Measurements from ENCODE around the gene LIN7B. TPM values are rescaled to one million over a fixed set of nuclear protein-coding genes. Genes with fewer than 3 reads are reported as not detected.

Gene LIN7B
- total RNA-seq, 3 donors from 2014 or later: 8.5 to 17.6 (median 11.8) TPM

DNA sequence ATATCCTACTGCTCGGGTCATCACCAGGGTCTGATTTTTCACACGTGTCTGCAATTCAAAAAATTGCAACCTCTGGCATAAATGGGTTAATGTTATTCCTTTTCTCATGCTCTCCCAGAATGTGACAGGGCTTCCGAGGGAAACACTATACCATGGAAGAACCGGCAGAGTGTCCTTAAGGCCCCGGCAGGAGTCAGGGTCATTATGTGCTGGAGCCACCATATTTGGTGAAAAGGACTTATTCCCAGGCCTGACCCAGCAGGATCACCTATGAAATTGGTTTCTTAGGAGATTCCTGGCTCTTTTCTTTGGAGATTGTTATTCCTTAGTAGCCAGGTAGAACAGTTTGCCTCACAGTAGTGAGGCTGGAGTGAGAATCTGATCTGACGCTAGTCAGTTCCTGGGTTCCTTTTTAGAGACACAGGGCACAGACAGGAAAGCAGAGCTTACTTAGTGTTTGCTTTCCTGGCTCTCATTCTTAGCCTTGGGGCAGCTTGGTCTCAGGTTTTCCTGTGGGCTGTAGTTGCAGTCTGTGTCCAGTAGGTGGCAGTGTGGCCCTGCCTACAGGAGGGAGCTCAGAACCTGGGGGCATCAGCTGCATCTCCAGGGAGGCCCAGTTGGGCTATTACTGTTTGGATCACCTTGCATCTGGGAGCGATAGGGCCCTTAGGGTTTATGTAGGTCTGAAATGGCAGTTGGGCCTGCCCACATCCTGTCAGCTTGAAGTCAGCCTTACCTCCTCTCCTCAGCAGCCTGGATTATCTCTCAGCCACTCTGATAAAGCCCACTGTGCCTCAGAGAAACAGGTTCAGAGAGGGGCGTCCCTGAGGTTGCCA lies 16.5 kb upstream of the LIN7B start:
- no peak for TF ChIP-seq POLR2AphosphoS5 (IDR thresholded peaks at IDR 0.05)
- TF ChIP-seq, protein P1, sequence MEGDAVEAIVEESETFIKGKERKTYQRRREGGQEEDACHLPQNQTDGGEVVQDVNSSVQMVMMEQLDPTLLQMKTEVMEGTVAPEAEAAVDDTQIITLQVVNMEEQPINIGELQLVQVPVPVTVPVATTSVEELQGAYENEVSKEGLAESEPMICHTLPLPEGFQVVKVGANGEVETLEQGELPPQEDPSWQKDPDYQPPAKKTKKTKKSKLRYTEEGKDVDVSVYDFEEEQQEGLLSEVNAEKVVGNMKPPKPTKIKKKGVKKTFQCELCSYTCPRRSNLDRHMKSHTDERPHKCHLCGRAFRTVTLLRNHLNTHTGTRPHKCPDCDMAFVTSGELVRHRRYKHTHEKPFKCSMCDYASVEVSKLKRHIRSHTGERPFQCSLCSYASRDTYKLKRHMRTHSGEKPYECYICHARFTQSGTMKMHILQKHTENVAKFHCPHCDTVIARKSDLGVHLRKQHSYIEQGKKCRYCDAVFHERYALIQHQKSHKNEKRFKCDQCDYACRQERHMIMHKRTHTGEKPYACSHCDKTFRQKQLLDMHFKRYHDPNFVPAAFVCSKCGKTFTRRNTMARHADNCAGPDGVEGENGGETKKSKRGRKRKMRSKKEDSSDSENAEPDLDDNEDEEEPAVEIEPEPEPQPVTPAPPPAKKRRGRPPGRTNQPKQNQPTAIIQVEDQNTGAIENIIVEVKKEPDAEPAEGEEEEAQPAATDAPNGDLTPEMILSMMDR (IDR thresholded peaks at IDR 0.05): peak; percentile 98 to 99 (median 99)
- peaks cover 0 to 4% of the 10 kb centered on the region in 2 donors for H3K4me1 ChIP-seq
- no peaks in the 10 kb centered on the region for H3K9me3 ChIP-seq
- peak overlapping the region; percentile 66 to 69 for H3K27ac ChIP-seq
- no peak overlapping the region for H3K4me3 ChIP-seq
- no peaks in the 10 kb centered on the region for H3K36me3 ChIP-seq
- intact Hi-C loops (cut with DNase I; ENCODE audit: low total_unique reads): no loop called here
- peak; percentile 78 to 87 for DNase-seq (ENCODE audit: low spot score in 2 of 2)
- no peaks in the 10 kb centered on the region for H3K27me3 ChIP-seq

DNA sequence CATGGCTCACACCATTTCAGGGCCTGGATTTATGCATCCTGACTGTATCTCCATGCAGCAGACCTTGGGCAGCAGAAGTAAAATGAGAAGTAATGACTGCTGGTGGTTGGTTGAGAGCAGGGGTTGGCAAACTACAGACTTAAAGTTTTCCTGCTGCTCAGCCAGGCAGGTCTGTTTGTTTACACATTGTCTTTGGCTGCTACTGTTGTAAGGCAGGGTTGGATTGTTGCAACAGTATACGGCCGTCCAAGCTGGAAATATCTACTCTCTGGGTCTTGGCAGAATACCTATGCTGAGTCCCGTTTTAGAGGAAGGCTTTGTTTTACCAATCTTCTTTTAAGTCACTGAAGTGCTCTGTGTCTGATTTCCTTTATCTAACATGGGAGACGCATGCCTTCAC lies 15.4 kb upstream of the LIN7B start:
- H3K4me1 ChIP-seq: peaks cover 0 to 4% of the 10 kb centered on the region in 2 donors
- no peak overlapping the region for H3K4me3 ChIP-seq
- H3K27me3 ChIP-seq: no peaks in the 10 kb centered on the region
- no peaks in the 10 kb centered on the region for H3K36me3 ChIP-seq
- intact Hi-C loops (cut with DNase I; ENCODE audit: low total_unique reads): no loop called here
- H3K9me3 ChIP-seq: no peaks in the 10 kb centered on the region
- H3K27ac ChIP-seq: peak overlapping the region; percentile 66 to 69
- DNase-seq (ENCODE audit: low spot score in 2 of 2): no peak
- no peak for TF ChIP-seq POLR2A (IDR thresholded peaks at IDR 0.05)
- TF ChIP-seq, protein P1 (IDR thresholded peaks at IDR 0.05): no peak
- no peak for TF ChIP-seq POLR2AphosphoS5 (IDR thresholded peaks at IDR 0.05)

DNA sequence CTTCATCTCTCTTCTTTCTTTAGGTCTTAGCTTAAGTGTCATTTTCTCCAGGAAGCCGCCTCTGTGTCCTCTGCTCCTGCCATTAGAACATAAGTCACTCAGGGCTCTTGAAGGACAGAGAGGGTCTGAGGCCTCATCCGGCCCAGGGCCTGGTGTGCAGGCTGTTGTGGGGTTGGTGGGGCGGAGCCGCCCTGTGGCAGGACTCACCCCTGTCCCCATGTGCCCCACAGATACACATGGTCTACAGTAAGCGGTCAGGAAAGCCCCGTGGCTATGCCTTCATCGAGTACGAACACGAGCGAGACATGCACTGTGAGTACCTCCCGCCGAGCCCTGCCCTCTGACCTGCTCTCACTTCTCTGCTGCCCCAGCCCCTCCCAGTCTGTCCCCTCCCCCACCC lies 13.0 kb upstream of the LIN7B start:
- H3K9me3 ChIP-seq: no peaks in the 10 kb centered on the region
- no peak overlapping the region for H3K4me3 ChIP-seq
- no peak for DNase-seq (ENCODE audit: low spot score in 2 of 2)
- no peaks in the 10 kb centered on the region for H3K36me3 ChIP-seq
- no peak overlapping the region for H3K27ac ChIP-seq
- H3K27me3 ChIP-seq: no peaks in the 10 kb centered on the region
- TF ChIP-seq POLR2AphosphoS5 (IDR thresholded peaks at IDR 0.05): no peak
- TF ChIP-seq POLR2A (IDR thresholded peaks at IDR 0.05): no peak
- TF ChIP-seq, protein P1 (IDR thresholded peaks at IDR 0.05): no peak
- intact Hi-C loops (cut with DNase I; ENCODE audit: low total_unique reads): no loop called here
- peaks cover 0 to 4% of the 10 kb centered on the region in 2 donors for H3K4me1 ChIP-seq

DNA sequence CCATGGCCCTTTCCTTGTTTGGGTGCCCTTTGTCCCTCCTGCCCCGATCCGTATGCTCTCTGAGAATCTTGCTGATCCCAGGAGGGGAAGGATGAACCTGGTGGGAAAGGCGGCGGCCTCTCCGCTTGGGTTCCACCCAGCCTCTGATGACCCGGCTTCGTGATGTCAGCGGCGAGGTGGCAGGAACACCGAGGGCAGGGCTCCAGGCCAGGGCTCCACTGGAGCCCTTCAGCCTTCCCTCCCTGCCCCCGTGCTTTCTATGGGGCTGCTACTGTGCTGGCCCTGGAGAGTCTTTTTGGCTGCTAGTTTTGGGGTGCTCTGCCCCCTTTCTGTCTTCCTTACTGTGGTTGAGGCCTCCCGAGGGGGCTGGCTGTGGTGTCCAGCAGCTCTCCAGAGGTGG lies 11.9 kb upstream of the LIN7B start:
- H3K27ac ChIP-seq: no peak overlapping the region
- H3K36me3 ChIP-seq: no peaks in the 10 kb centered on the region
- intact Hi-C loops (cut with DNase I; ENCODE audit: low total_unique reads): no loop called here
- no peak overlapping the region for H3K4me3 ChIP-seq
- no peaks in the 10 kb centered on the region for H3K27me3 ChIP-seq
- TF ChIP-seq POLR2AphosphoS5 (IDR thresholded peaks at IDR 0.05) (no peak), POLR2A (IDR thresholded peaks at IDR 0.05) (no peak)
- TF ChIP-seq, protein P1 (IDR thresholded peaks at IDR 0.05): no peak
- DNase-seq (ENCODE audit: low spot score in 2 of 2): no peak
- H3K4me1 ChIP-seq: peaks cover 0 to 4% of the 10 kb centered on the region in 2 donors
- no peaks in the 10 kb centered on the region for H3K9me3 ChIP-seq

DNA sequence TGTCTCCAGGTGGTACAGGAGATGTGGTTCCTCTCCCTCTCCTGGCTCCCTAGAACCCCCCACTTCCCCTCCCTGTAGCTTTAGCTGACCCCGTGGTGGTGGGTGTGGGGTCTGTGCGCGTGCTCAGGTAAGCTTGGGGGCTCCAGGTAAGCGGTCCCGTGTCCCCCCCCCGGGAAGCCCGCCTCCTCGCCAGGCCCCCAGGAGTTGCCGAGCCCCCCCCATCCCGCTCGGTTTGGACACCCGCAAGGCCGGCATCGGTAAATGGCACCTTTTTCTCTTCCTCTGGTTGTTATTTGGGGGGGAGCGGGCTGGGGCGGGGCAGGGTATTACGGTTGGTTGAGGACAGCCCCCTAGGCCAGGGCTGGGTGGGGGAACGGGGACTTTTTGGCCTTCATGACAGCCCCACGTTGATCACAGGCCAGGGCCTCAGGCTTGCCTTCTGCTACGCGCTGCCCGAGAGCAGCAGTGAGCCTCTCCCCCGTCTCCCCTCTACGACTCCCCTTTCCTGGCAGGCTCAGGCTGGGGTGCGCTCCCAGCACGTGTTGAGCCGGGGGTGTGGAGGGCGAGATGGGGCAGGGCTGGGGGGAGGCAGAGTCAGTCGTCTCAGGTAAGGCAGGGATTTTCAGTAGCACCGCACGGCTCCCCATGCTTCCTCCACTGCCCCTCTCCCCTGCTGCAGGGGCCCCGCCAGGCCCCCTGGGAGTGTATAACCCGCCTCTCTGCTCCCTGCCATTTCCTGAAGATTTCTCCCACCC lies 10.7 kb upstream of the LIN7B start:
- no peaks in the 10 kb centered on the region for H3K9me3 ChIP-seq
- DNase-seq (ENCODE audit: low spot score in 2 of 2): no peak
- H3K27ac ChIP-seq: no peak overlapping the region
- TF ChIP-seq POLR2A (IDR thresholded peaks at IDR 0.05) (no peak), POLR2AphosphoS5 (IDR thresholded peaks at IDR 0.05) (no peak)
- TF ChIP-seq, protein P1 (IDR thresholded peaks at IDR 0.05): no peak
- intact Hi-C loops (cut with DNase I; ENCODE audit: low total_unique reads): no loop called here
- H3K36me3 ChIP-seq: no peaks in the 10 kb centered on the region
- H3K4me1 ChIP-seq: peaks cover 0 to under 1% of the 10 kb centered on the region in 2 donors
- H3K27me3 ChIP-seq: no peaks in the 10 kb centered on the region
- H3K4me3 ChIP-seq: no peak overlapping the region

Measured in breast epithelium (tissue), 4 donors.